Stimulated activated naive CD4-positive, alpha-beta T cell (primary cell): ENCODE results near the gene MAVS.
"Not testable (repeated sequence)": the region's sequence is repeated elsewhere in the genome, so short reads cannot be mapped to it uniquely, and the experiment has no call there.

Experiments used
- DNase-seq, 6 experiments: peaks; one replicate each; lab custom pipeline; 2025; lab: John Stamatoyannopoulos, UW

Gene MAVS

DNA sequence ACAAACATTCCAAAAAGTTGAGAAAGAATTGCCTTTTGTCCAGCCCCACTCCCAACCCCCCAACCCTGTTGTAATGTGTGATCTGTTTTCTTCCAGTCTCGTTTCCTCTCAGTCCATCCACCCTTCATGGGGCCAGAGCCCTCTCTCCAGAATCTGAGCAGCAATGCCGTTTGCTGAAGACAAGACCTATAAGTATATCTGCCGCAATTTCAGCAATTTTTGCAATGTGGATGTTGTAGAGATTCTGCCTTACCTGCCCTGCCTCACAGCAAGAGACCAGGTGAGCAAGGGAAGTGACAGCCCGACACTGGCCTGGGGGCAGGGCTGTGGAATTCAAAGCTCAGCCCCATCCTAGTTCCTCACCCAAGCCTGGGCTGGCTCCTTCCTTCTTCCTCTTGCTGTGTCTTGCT, 7.8 kb downstream of the MAVS start:
- no peak for DNase-seq

DNA sequence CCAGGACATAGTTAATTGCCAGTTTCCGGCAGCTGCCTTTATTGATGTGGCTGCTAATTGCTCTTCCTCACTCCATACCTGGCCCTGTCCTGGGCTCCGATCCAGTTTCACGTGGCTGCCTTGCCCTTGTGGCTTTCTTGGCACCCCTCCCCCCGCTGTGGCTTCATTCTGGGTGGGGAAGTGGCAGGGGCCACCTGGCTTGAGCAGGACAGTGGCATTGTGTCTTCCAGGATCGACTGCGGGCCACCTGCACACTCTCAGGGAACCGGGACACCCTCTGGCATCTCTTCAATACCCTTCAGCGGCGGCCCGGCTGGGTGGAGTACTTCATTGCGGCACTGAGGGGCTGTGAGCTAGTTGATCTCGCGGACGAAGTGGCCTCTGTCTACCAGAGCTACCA, 10.8 kb downstream of the MAVS start:
- DNase-seq, result no peak

DNA sequence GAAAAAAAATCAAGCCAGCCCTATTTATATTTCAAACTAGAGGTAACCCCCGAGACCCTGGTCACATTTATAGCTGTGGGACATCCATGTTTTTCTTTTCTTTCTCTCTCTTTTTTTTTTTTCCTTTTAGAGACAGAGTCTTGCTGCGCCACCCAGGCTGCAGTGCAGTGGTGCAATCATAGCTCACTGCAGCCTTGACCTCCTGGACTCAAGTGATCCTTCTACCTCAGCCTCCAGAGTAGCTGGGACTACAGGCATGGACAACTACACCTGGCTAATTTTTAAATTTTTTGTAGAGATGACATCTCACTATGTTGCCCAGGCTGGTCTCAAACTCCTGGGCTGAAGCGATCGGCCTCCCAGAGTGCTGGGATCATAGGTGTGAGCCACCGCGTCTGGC, 12.1 kb downstream of the MAVS start:
- DNase-seq, result no peak

DNA sequence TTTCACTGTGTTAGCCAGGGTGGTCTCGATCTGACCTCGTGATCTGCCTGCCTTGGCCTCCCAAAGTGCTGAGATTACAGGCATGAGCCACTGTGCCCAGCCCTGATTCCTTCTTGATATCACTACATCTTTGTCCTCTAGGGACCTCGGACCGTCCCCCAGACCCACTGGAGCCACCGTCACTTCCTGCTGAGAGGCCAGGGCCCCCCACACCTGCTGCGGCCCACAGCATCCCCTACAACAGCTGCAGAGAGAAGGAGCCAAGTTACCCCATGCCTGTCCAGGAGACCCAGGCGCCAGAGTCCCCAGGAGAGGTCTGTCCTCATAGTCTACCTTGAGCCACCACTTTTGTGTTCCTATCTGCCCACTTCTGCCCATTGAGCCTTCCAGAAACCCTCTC, 14.6 kb downstream of the MAVS start:
- no peak for DNase-seq

DNA sequence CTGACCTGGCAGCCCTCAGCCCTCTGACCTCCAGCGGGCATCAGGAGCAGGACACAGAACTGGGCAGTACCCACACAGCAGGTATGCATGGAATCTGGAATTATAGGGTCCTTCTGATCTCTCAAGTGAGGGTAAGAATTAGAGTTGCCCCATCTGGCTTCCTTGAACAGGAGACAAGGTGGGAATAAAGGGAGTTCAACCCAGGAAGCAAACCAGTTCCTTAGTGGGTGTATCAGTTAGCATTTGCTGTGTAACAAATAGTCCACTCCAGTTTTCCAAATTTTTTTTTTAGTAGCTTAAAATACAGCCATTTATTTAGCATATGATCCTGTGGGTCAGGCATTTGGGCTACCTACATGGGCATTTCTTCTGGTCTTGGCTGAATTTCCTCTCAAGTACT, 15.7 kb downstream of the MAVS start:
- DNase-seq, result no peak

DNA sequence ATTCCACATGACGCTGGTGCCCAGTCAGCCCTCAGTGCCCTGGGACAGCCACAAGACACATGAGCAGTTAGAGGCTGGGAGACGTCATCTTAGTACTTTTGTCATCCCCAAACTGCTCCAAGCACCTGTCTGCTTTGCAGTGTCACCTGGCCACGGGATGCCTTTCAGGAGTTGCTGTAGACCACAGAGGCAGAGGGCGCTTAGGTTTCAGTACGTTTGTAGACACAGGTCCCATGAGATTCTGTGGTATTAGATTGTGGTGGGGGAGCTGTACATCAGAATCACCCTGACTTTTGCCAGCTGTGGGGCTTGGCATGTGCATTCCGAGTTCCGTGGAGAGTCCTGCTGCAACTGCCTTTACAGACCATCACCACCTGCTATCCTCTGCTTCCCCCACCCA, 16.7 kb downstream of the MAVS start:
- no peak for DNase-seq

DNA sequence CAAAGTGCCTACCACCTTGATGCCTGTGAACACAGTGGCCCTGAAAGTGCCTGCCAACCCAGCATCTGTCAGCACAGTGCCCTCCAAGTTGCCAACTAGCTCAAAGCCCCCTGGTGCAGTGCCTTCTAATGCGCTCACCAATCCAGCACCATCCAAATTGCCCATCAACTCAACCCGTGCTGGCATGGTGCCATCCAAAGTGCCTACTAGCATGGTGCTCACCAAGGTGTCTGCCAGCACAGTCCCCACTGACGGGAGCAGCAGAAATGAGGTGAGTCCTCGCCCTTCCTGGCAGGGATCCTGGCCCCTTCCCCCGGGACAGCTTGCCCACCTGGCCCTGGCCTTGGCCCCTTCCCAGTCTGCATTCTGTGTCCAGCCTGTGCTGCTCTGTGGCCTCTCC, 17.9 kb downstream of the MAVS start:
- DNase-seq, result no peak

DNA sequence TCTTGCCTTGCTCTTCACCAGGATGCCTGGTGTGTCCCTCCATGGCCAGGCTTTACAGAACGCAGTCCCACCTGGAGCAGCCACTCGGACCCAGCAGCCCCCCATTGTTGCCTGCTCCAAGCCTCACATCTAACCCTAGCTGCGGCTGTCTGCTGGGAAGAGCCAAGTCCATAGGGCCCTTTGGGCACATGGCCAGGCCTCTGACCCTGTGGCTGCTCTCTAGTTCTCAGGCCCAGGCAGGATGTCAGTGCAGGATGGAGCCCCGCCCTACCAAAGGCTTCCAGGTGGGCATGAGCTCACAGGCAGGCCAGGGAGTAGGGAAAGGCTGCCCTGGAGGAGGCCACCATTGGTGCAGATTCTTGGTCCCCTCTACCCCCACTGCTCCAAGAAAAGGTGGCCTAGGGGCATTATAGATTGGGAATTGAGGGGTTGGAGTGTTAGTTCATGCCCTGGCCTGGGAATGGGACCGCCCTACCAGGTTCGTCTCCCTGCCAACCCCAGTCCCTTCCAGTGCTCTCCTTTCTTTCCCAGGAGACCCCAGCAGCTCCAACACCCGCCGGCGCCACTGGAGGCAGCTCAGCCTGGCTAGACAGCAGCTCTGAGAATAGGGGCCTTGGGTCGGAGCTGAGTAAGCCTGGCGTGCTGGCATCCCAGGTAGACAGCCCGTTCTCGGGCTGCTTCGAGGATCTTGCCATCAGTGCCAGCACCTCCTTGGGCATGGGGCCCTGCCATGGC, 18.7 kb downstream of the MAVS start:
- DNase-seq, result no peak

DNA sequence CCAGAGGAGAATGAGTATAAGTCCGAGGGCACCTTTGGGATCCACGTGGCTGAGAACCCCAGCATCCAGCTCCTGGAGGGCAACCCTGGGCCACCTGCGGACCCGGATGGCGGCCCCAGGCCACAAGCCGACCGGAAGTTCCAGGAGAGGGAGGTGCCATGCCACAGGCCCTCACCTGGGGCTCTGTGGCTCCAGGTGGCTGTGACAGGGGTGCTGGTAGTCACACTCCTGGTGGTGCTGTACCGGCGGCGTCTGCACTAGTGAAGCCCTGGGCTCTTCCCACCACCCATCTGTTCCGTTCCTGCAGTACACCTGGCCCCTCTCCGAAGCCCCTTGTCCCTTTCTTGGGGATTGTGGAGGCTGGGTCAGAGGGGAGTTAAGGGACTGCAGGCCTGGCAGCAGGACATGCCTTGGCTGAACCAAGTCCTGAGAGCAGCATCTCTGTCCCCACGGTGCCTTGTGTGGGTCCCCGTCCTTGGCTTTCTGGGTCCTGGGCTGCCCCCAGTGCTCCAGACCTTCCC, 19.3 kb downstream of the MAVS start:
- DNase-seq, result no peak

DNA sequence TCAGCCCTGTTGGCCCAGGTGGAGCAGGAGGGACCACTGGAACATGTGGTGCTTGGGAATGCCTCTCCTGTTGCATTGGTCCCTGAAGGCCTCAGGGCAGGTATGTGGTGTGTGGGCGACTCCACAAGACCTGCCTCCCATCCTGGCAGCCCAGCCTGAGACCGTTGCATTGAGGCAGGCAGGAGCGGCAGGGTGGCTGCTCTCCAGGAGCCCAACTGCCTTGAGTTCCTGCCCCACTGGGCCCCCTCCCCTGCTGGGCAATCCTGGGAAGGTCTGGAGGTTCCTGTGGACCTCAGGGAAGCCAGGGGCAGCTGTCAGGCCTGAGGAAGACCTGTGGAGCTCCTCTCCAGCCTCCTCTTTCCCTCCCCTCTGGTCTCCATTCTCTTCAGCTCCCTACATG, 19.8 kb downstream of the MAVS start:
- DNase-seq, result no peak

DNA sequence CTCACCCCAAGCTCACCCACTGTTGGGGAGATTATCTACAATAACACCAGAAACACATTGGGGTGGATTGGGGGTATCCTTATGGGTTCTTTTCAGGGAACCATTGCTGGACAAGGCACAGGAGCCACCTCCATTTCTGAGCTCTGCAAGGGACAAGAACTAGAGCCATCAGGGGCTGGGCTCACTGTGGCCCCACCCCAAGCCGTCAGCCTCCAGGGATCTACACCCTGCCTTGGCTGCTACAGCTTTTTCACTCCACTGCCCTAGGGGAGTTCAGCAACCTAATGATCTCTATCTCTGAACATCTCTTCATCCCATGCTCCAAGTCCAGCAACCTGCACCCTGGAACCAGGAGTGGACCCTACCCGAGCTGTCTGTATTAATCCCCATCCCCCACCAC, 21.2 kb downstream of the MAVS start:
- no peak for DNase-seq

DNA sequence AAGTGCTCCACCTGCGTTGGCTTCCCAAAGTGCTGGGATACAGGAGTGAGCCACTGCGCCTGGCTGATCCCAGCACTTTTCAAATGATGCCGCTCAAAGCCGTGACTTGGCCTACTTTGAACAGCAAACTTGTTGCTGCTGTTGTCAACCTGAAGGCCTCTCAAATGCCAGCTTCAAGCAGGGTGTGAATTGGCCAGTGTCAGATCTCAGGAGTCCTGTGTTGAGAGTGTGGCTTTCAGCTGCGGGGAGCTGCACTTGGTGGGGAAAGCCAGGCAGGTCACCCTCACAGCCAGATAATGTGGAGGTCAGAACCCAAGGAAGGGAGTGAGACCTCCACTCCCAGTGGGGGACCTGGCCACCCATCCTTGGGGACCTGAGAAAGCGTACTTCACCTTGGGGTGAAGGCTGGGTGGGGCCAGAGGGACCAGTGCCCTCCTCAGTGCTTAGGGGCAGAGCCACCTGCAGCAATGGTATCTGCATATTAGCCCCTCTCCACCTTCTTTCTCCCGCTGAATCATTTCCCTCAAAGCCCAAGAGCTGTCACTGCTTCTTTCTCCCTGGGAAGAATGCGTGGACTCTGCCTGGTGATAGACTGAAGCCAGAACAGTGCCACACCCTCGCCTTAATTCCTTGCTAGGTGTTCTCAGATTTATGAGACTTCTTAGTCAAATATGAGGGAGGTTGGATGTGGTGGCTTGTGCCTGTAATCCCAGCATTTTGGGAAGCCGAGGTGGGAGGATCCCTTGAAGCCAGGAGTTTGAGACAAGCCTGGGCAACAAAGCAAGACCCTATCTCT, 23.4 kb downstream of the MAVS start:
- DNase-seq, result no peak

DNA sequence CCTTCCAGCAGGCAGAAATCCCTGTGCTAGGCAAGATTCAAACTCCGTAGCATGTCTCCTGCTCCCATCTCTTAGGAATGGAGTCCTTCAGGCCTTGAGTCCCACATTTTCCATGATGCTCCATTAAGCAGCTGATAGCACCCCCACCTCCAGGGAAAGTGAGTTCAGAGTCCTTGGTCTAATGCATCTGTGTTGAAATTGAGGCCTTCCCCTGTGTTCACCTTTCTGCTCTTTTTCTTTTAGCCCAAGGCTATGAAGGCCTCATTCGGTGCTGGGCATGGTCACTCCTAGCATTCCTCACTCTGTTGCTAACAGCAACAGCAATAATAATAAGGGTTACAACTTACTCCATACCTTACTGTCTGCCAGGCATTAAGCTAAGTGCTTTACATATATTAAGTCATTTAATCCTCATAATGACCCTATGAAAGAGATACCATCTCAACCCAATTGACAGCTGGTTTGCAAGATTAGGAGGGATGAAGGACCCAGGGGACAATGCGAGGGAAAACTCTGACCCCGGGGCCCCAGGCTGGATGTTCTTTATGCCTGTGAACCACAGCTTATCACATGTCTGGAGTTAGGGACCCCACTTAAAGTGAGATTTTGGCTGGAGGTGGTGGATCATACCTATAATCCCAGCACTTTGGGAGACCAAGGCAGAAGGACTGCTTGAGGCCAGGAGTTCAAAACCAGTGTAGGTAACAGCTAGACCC, 25.1 kb downstream of the MAVS start:
- no peak for DNase-seq

DNA sequence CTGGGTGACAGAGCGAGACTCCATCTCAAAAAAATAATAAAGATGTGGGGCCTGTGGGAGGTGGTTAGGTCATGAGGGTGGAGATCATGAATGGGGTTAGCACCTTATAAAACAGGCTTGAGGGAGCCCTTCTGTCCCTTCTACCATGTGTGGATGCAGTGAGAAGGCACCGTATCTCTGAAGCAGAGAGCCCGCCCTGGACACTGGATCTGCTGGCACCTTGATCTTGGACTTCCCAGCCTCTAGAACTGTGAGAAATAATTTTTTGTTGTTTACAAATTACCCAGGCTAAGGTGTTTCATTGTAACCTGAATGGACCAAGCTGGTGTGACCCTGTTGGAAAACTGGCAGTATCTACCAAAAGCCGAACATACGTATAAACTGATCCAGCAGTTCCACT, 26.9 kb downstream of the MAVS start:
- no peak for DNase-seq

DNA sequence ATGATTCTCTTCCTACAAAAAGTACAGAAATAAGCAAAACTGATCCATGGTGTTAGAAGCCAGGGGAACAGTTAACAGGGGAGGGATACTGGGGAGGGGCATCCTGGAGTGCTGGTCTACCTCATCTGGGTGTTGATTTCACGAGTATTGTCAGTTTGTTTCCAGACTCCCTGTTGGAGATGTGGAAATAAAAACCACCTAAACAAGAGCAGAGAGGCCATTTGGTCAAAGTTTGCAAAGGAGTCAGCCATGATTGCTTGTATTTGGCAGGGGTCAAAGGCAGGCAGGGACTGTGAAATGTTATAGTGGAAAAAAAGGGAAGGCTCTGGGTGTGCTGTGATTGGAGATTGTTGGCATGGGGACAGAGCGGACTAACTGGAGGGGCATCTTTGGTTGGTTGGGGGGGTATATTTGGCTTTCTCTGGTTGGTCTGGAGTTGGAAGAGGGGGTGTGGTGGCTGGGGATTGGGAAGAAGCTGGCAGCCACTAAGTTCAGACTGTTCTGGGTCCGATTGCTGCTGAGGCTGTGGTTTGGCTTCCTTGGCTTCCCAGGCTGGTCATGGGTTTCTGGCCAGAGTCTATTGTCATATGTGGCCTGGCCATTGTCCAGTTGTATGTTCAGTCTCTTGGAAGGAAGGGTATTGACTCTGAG, 27.7 kb downstream of the MAVS start:
- no peak for DNase-seq

DNA sequence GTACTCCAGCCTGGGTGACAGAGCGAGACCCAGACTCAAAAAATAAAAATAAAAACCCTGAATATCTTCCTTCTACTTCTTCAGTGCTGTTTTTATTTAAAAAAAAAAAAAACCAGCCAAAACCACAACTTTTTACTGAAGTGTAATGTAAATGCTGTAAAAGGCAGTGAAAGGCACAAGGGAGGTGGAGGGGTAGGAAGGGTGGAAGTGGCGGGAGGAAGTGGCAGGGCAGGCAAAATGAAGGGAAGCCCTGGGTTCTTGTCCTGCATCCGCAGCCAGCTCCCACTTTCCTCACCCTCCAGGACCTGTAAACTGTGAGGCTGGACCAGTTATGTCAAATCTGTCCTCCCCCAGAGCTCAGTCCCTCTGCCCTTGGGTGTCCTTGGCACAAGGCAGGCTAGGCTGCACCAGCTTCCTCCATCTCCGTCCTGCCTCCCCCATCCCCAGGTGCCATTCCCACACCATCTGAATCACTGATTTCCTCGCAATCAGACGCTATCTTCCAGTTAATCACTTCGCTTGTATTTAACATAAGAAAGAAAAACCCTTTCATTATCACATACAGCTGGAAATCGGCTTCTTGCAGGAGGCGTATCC, 28.8 kb downstream of the MAVS start:
- no peak for DNase-seq

DNA sequence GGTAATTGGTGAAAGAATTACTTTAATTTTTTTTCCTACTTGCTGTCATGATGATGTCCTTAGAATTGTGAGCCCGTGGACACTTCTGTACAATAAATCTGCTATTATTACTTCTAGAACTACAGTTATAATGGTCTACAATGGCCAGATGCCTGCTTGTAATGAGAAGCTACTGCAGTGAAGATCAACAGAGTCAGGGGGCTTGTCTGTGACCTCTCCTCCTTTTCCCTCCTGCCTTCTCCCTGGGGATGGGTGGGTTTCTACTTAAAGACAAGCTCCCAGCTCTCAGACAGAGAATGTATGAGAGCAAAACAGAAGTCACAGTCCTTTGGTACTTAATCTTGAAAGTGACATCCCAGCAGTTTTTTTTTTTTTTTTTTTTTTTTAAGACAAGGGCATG, 29.4 kb downstream of the MAVS start:
- no peak for DNase-seq

DNA sequence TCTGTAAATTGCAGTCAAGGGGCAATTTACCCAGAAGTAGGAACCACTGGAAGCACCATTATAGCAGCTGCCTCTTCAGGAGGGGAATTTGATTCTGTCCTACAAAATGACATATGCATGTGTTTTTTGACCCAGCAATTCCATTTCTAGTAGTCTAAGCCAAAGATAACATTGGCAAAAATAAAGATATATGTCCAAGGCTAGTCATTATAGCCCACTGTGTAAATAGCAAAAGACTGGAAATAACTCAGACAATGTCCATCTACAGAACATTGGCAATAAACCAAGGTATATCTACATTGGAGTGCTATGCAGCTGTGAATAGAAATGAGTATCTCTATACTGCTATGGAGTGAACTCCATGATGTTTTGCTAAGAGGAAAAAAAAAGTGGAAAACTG, 30.0 kb downstream of the MAVS start:
- no peak for DNase-seq

DNA sequence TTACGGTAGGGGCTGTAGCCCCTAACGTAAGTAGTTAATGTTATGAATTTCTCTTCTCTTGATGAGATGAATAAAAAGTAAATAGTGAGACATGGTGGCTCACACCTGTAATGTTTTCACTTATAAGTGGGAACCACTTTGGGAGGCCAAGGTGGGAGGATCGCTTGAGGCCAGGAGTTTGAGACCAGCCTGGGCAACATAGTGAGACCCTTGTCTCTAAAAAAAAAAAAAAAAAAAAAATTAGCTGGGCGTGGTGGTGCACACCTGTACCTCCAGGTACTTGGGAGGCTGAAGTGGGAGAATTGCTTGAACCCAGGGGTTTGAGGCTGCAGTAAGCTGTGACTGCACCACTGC, 32.3 kb downstream of the MAVS start:
- DNase-seq, result not testable (repeated sequence)

DNA sequence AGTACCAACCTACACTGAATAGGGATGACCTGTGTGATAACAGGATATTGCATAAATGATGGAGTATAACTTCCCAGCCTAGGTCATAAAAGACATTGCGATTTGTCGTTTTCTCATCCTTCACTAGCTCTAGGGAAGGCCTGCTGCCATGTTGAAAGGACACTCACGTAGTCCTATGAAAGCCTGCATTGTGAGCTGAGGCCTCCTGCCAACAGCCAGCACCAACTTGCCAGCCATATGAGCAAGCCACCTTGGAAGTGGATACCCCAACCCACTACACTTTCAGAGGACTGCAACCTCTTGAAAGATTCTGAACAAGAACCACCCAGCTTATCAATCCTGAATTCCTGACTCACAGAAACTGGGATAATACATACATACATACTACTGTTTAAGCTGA, 39.1 kb downstream of the MAVS start:
- no peak for DNase-seq

DNA sequence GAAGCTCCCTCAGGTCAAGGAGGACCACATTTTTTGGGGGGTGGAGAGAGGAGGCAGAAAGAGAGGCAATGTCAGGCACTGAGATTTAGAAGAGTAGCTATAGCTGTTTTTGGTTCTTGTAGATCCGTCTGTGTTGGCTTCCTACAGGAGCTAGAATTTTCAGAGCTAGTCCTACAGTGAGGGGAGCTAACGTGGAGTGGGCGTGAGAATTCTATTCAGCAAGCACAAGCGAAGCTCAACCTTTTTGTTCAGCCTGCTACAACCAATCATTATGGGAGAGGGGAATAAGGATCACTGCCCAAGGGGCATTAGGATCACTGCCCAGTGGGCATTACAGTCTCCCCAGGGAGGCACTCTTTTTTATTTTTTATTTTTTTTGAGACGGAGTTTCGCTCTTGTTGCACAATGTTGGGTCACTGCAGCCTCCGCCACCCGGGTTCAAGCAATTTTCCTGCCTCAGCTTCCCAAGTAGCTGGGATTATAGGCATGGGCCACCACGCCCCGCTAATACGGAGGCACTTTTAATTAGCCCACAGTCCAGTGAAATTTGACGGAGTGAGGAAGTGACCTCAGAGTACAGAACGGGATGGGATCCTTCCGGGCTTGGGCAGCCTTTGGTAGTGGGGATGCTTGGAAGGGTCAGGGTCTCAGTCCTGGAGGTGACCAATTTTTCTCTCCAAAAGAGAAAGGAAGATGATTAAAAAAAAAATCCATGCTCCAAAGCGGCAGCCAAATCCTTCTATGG, 41.4 kb downstream of the MAVS start:
- no peak for DNase-seq
